Stimulated activated CD4-positive, alpha-beta T cell treated with anti-CD3 and anti-CD28 coated beads, Interleukin-1b, Interleukin-23, amount 100 ng/mL, for 1 hour (primary cell): ENCODE data around the gene HOATZ.

Experiments used
- DNase-seq, 2 donors: peaks; one replicate each; pipeline ENCODE4 v3.0.0-alpha.2; 2020; ENCODE audit warnings: low read depth in 2 of 2

Gene HOATZ

GRCh38 chr11:111549196-111549868 is 34.8 kb downstream of the HOATZ start:
- no peak for DNase-seq

- DNase-seq = no peak
These were observed 35.3 kb downstream of the HOATZ start for GRCh38 chr11:111549869-111550203.

- DNase-seq = no peak
These were observed 35.7 kb downstream of the HOATZ start for GRCh38 chr11:111550258-111550657.

- no peak for DNase-seq
These were observed 40.0 kb downstream of the HOATZ start for GRCh38 chr11:111554532-111554931.

- DNase-seq = no peak
These were observed 40.7 kb downstream of the HOATZ start for GRCh38 chr11:111555255-111555654.

GRCh38 chr11:111557425-111558111 is 43.0 kb downstream of the HOATZ start:
- no peak for DNase-seq

- no peak for DNase-seq
These were observed 45.4 kb downstream of the HOATZ start for GRCh38 chr11:111559800-111560464.

- DNase-seq = no peak
These were observed 46.2 kb downstream of the HOATZ start for GRCh38 chr11:111560800-111561199.

GRCh38 chr11:111561306-111561705 is 46.7 kb downstream of the HOATZ start:
- no peak for DNase-seq

GRCh38 chr11:111561791-111562325 is 47.3 kb downstream of the HOATZ start:
- no peak for DNase-seq

GRCh38 chr11:111562692-111563389 is 48.3 kb downstream of the HOATZ start:
- no peak for DNase-seq

- peak in 1 of 2 donors; percentile 39 for DNase-seq
These were observed 50.6 kb downstream of the HOATZ start for GRCh38 chr11:111565114-111565720.

GRCh38 chr11:111566324-111566723 is 51.7 kb downstream of the HOATZ start:
- no peak for DNase-seq

GRCh38 chr11:111569476-111569875 is 54.9 kb downstream of the HOATZ start:
- no peak for DNase-seq

- DNase-seq = no peak
These were observed 56.2 kb downstream of the HOATZ start for GRCh38 chr11:111570796-111571195.

- DNase-seq = no peak
These were observed 57.4 kb downstream of the HOATZ start for GRCh38 chr11:111571829-111572501.

GRCh38 chr11:111572581-111572980 is 58.0 kb downstream of the HOATZ start:
- DNase-seq = no peak

- no peak for DNase-seq
These were observed 59.3 kb downstream of the HOATZ start for GRCh38 chr11:111573821-111574249.

GRCh38 chr11:111574373-111575225 is 60.0 kb downstream of the HOATZ start:
- DNase-seq = no peak

GRCh38 chr11:111575740-111576139 is 61.2 kb downstream of the HOATZ start:
- no peak for DNase-seq
